Loucy (cell line): ENCODE measurements around the gene POU2AF2.

Experiments
- H2AFZ ChIP-seq: fragments of 200-600 bp; sonication (generic); 2 replicates; pipeline ENCODE4 v1.6.0; 2016; ENCODE audit warnings: antibody characterized with exemption, mild to moderate bottlenecking, low read length, moderate library complexity
- H3F3A ChIP-seq: fragments of 200-600 bp; 2 replicates; pipeline ENCODE4 v1.6.0; 2016; ENCODE audit warnings: antibody characterized with exemption, low read depth, mild to moderate bottlenecking
- H3K27me3 ChIP-seq: fragments of 200-600 bp; sonication (generic); 2 replicates; pipeline ENCODE4 v1.6.1; 2014; ENCODE audit warnings: low read length, mild to moderate bottlenecking; ENCODE audit not compliant: insufficient read depth, poor library complexity, severe bottlenecking
- H3K36me3 ChIP-seq: fragments of 200-600 bp; sonication (generic); 2 replicates; pipeline ENCODE4 v1.6.1; 2016; ENCODE audit warnings: low read length; ENCODE audit not compliant: insufficient read depth
- H3K4me1 ChIP-seq: fragments of 200-600 bp; sonication (generic); 2 replicates; pipeline ENCODE4 v1.5.1; 2014; ENCODE audit warnings: low read length, mild to moderate bottlenecking; ENCODE audit not compliant: insufficient read depth, poor library complexity, severe bottlenecking
- H3K4me2 ChIP-seq: fragments of 200-600 bp; sonication (generic); 2 replicates; pipeline ENCODE4 v1.6.0; 2014; ENCODE audit warnings: antibody characterized with exemption, low read length, low read depth, mild to moderate bottlenecking; ENCODE audit not compliant: poor library complexity, severe bottlenecking
- H3K4me3 ChIP-seq: fragments of 200-600 bp; sonication (generic); 2 replicates; pipeline ENCODE4 v1.5.1; 2014; ENCODE audit warnings: low read length, mild to moderate bottlenecking, mixed read lengths; ENCODE audit not compliant: poor library complexity, severe bottlenecking
- H3K79me2 ChIP-seq: fragments of 200-600 bp; sonication (generic); 2 replicates; pipeline ENCODE4 v1.6.1; 2014; ENCODE audit warnings: low read length; ENCODE audit not compliant: insufficient read depth
- H3K9ac ChIP-seq: fragments of 200-600 bp; sonication (generic); 2 replicates; pipeline ENCODE4 v1.6.0; 2014; ENCODE audit warnings: mild to moderate bottlenecking, low read depth, low read length, moderate library complexity; ENCODE audit not compliant: poor library complexity, severe bottlenecking
- H3K9me2 ChIP-seq: fragments of 200-600 bp; sonication (generic); replicated peaks from 2 replicates; pipeline ENCODE4 v1.6.1; 2016; ENCODE audit warnings: low read depth, low read length, mixed read lengths
- H3K9me3 ChIP-seq: fragments of 200-600 bp; sonication (generic); 2 replicates; pipeline ENCODE4 v1.6.1; 2014; ENCODE audit warnings: mild to moderate bottlenecking, antibody characterized with exemption, low read length, low read depth; ENCODE audit not compliant: insufficient read depth
- H4K20me1 ChIP-seq: fragments of 200-600 bp; sonication (generic); 2 replicates; pipeline ENCODE4 v1.6.0; 2014; ENCODE audit warnings: antibody characterized with exemption, low read length, mild to moderate bottlenecking; ENCODE audit not compliant: insufficient read depth, poor library complexity, severe bottlenecking
- CTCF ChIP-seq: fragments of 200-600 bp; sonication (generic); conservative IDR thresholded peaks from 2 replicates; pipeline ENCODE4 v1.5.1; 2014; ENCODE audit warnings: mild to moderate bottlenecking, antibody characterized with exemption, low read length
- EZH2phosphoT487 ChIP-seq: fragments of 200-600 bp; IDR thresholded peaks from 2 replicates; pipeline ENCODE4 v1.6.1; 2018; ENCODE audit warnings: antibody characterized with exemption, mild to moderate bottlenecking, moderate library complexity, borderline replicate concordance

POU2AF2 gene

GRCh38 chr11:111229604-111230003, 15.9 kb upstream of the POU2AF2 start:
- H2AFZ ChIP-seq = no peak overlapping the region
- no peak overlapping the region for H3K4me2 ChIP-seq
- no peaks in the 10 kb centered on the region for H3K4me1 ChIP-seq
- no peaks in the 10 kb centered on the region for H3K36me3 ChIP-seq
- H3K9me3 ChIP-seq = no peaks in the 10 kb centered on the region
- H3K4me3 ChIP-seq = no peak overlapping the region
- peaks cover 17% of the 10 kb centered on the region for H3K27me3 ChIP-seq
- no peak overlapping the region for H3K9ac ChIP-seq
- no peaks in the 10 kb centered on the region for H3F3A ChIP-seq
- H4K20me1 ChIP-seq = no peaks in the 10 kb centered on the region
- H3K9me2 ChIP-seq = no peaks in the 10 kb centered on the region
- H3K79me2 ChIP-seq = no peaks in the 10 kb centered on the region
- TF ChIP-seq EZH2phosphoT487 (no peak), CTCF (no peak)

- Histone ChIP-seq H2AFZ (no peak overlapping the region), H3K4me3 (peak overlapping the region; percentile 50)
Measured at GRCh38 chr11:111230122-111230465, 15.4 kb upstream of the POU2AF2 start.

GRCh38 chr11:111231836-111232235, 13.7 kb upstream of the POU2AF2 start:
- no peaks in the 10 kb centered on the region for H3K36me3 ChIP-seq
- no peak overlapping the region for H3K9ac ChIP-seq
- no peaks in the 10 kb centered on the region for H4K20me1 ChIP-seq
- no peaks in the 10 kb centered on the region for H3K9me3 ChIP-seq
- H3K9me2 ChIP-seq = no peaks in the 10 kb centered on the region
- no peak overlapping the region for H3K4me2 ChIP-seq
- TF ChIP-seq CTCF = no peak
- no peak for TF ChIP-seq EZH2phosphoT487
- H3K79me2 ChIP-seq = no peaks in the 10 kb centered on the region
- H2AFZ ChIP-seq = no peak overlapping the region
- no peaks in the 10 kb centered on the region for H3F3A ChIP-seq
- H3K4me1 ChIP-seq = no peaks in the 10 kb centered on the region
- peaks cover 1% of the 10 kb centered on the region for H3K27me3 ChIP-seq
- H3K4me3 ChIP-seq = no peak overlapping the region

More at GRCh38 chr11:111230122-111230465, 15.4 kb upstream of the POU2AF2 start:
- TF ChIP-seq EZH2phosphoT487 = no peak
- TF ChIP-seq CTCF = no peak
- no peaks in the 10 kb centered on the region for H3F3A ChIP-seq
- no peaks in the 10 kb centered on the region for H3K79me2 ChIP-seq
- no peaks in the 10 kb centered on the region for H3K36me3 ChIP-seq
- no peaks in the 10 kb centered on the region for H3K9me3 ChIP-seq
- H4K20me1 ChIP-seq = no peaks in the 10 kb centered on the region
- H3K27me3 ChIP-seq = peaks cover 12% of the 10 kb centered on the region
- peak overlapping the region; percentile 69 for H3K4me2 ChIP-seq
- no peaks in the 10 kb centered on the region for H3K9me2 ChIP-seq
- no peaks in the 10 kb centered on the region for H3K4me1 ChIP-seq
- H3K9ac ChIP-seq = no peak overlapping the region
